ENCODE measurements around the gene S100G.

Gene S100G

GRCh38 chrX:16635040-16635439 lies 14.9 kb upstream of the S100G start:
- H3K27ac ChIP-seq, result no peak overlapping the region
- TF ChIP-seq, protein P1, sequence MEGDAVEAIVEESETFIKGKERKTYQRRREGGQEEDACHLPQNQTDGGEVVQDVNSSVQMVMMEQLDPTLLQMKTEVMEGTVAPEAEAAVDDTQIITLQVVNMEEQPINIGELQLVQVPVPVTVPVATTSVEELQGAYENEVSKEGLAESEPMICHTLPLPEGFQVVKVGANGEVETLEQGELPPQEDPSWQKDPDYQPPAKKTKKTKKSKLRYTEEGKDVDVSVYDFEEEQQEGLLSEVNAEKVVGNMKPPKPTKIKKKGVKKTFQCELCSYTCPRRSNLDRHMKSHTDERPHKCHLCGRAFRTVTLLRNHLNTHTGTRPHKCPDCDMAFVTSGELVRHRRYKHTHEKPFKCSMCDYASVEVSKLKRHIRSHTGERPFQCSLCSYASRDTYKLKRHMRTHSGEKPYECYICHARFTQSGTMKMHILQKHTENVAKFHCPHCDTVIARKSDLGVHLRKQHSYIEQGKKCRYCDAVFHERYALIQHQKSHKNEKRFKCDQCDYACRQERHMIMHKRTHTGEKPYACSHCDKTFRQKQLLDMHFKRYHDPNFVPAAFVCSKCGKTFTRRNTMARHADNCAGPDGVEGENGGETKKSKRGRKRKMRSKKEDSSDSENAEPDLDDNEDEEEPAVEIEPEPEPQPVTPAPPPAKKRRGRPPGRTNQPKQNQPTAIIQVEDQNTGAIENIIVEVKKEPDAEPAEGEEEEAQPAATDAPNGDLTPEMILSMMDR (conservative IDR thresholded peaks at IDR 0.05), result no peak
- TF ChIP-seq ZFX (IDR thresholded peaks at IDR 0.05), result no peak

- no peak overlapping the region for H3K27ac ChIP-seq
- TF ChIP-seq ZFX (IDR thresholded peaks at IDR 0.05), result no peak
- TF ChIP-seq, protein P1 (conservative IDR thresholded peaks at IDR 0.05), result no peak
These were observed 14.4 kb upstream of the S100G start for GRCh38 chrX:16635596-16635995.

DNA sequence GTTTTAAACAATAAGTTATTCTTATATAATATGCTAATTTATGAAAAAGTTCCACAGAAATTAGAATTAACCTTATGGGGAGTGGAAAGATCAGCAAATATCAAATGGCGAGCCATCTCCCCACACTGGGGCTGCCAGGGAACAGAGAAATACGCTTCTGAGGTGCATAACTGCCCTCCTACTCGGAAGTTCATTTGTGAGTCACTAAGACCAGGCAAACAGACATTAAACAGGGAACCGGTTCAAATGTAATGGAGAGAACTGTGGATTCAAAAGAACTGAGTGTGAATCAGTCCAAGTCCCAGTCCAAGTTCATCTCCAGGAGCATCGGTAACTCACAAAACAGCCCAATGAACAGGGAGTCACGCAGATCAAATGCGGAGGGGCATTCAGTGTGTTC lies 11.4 kb upstream of the S100G start:
- H3K27ac ChIP-seq, result no peak overlapping the region
- no peak for TF ChIP-seq ZFX (IDR thresholded peaks at IDR 0.05)
- TF ChIP-seq, protein P1 (conservative IDR thresholded peaks at IDR 0.05), result no peak

DNA sequence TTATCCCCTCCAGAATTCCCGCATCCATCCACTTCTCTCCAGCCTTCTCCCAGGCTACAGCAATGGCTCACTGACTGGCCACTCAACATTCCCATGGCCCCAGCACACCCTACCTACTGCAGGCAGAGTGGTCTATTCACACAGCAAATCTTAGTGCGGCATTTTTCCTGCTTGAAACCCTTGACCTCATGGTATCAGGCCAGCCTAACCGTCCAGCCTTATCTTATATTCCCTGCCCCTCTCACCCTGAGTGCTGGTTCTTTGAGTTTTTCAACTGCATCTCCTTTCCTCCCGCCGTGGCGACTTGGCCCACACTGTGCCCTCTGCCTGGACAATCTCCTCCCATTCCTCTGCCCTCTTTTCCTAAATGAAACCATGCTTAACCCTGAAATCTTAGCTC lies 10.0 kb upstream of the S100G start:
- TF ChIP-seq, protein P1 (conservative IDR thresholded peaks at IDR 0.05), result no peak
- TF ChIP-seq ZFX (IDR thresholded peaks at IDR 0.05), result no peak
- H3K27ac ChIP-seq, result no peak overlapping the region

GRCh38 chrX:16640823-16641222 lies 9.1 kb upstream of the S100G start:
- TF ChIP-seq, protein P1 (conservative IDR thresholded peaks at IDR 0.05), result no peak
- no peak for TF ChIP-seq ZFX (IDR thresholded peaks at IDR 0.05)
- no peak overlapping the region for H3K27ac ChIP-seq

DNA sequence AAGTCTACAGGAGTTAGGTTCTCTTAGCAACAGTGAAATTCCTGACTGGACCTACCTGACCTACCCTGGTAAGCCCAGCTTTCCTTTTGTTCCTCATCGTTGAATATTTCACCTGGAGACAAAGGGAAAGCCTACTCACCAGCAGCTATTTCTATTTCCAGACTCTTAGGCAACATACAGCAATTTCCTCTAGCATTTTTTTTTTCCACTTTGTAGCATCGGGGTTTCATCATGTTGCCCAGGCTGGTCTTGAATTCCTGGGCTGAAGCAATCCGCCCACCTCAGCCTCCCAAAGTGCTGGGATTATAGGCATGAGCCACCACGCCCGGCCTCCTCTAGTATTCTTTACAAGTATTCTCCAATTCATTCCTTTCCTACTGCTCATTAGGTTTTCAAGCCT lies 6.8 kb upstream of the S100G start:
- no peak overlapping the region for H3K27ac ChIP-seq
- no peak for TF ChIP-seq ZFX (IDR thresholded peaks at IDR 0.05)
- TF ChIP-seq, protein P1 (conservative IDR thresholded peaks at IDR 0.05), result no peak

DNA sequence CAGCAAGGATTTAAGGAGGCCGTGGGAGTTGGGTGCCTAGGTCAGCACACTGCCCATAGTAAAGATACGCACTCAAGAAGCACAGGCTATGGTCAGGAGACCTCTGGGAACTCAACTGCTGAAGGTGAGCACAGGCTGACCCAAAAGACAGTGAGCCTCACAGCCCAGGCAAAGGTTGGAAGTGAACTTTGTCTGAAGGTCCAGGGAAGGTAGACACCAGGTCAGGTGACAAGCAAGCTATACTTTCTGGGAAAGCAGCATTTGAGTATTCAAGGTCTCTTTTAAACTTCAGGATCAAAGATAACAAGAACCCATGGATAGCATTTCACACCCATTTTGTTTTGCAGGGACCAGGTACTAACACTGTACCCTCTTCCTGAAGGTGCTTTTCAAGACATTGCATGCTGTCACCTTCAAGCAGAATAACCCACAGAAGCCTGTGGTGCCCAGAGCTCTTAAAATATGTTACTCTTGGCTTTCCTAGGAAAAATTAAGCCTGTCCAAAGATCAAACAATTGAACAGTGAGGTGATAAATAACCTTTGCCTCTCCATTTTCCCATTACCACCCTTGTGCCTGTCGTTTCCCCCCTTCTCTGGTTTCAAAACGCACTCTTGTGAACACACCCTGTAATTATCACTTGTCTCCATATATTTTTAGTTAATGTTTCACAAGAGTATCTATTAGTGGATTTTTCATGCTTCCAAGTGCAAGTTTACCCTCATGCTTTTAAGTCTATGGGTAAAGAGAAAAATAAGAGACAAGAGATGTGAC lies 3.4 kb upstream of the S100G start:
- H3K27ac ChIP-seq, result no peak overlapping the region
- TF ChIP-seq ZFX (IDR thresholded peaks at IDR 0.05), result no peak
- TF ChIP-seq, protein P1 (conservative IDR thresholded peaks at IDR 0.05), result no peak
